ENCODE results near the gene DLG2.
"Not testable (repeated sequence)": the region's sequence is repeated elsewhere in the genome, so short reads cannot be mapped to it uniquely, and the experiment has no call there.

Gene DLG2

GRCh38 chr11:85249482-85249881, 377.7 kb downstream of the DLG2 start:
- in situ Hi-C loops (cut with MboI; ENCODE audit: low sequenced_read_pairs): no loop called here

GRCh38 chr11:85247797-85248196, 379.3 kb downstream of the DLG2 start:
- in situ Hi-C loops (cut with MboI; ENCODE audit: low sequenced_read_pairs): no loop called here

GRCh38 chr11:85238906-85239305, 388.2 kb downstream of the DLG2 start:
- in situ Hi-C loops (cut with MboI; ENCODE audit: low sequenced_read_pairs): no loop called here

- in situ Hi-C loops (cut with MboI; ENCODE audit: low sequenced_read_pairs): not testable (repeated sequence)
Observed at GRCh38 chr11:85238038-85238437, 389.1 kb downstream of the DLG2 start.

GRCh38 chr11:85236211-85236610, 390.9 kb downstream of the DLG2 start:
- in situ Hi-C loops (cut with MboI; ENCODE audit: low sequenced_read_pairs): no loop called here

GRCh38 chr11:85232559-85232958, 394.6 kb downstream of the DLG2 start:
- in situ Hi-C loops (cut with MboI; ENCODE audit: low sequenced_read_pairs): no loop called here

GRCh38 chr11:85231588-85231987, 395.6 kb downstream of the DLG2 start:
- in situ Hi-C loops (cut with MboI; ENCODE audit: low sequenced_read_pairs): no loop called here

GRCh38 chr11:85229723-85230122, 397.4 kb downstream of the DLG2 start:
- in situ Hi-C loops (cut with MboI; ENCODE audit: low sequenced_read_pairs): not testable (repeated sequence)

GRCh38 chr11:85196968-85197367, 430.2 kb downstream of the DLG2 start:
- in situ Hi-C loops (cut with MboI; ENCODE audit: low sequenced_read_pairs): no loop called here

GRCh38 chr11:85195934-85196333, 431.2 kb downstream of the DLG2 start:
- in situ Hi-C loops (cut with MboI; ENCODE audit: low sequenced_read_pairs): no loop called here

GRCh38 chr11:85187992-85188391, 439.2 kb downstream of the DLG2 start:
- in situ Hi-C loops (cut with MboI; ENCODE audit: low sequenced_read_pairs): no loop called here

- in situ Hi-C loops (cut with MboI; ENCODE audit: low sequenced_read_pairs): no loop called here
Observed at GRCh38 chr11:85184721-85185120, 442.4 kb downstream of the DLG2 start.

GRCh38 chr11:85182441-85183387, 444.4 kb downstream of the DLG2 start:
- in situ Hi-C loops (cut with MboI; ENCODE audit: low sequenced_read_pairs): no loop called here

- in situ Hi-C loops (cut with MboI; ENCODE audit: low sequenced_read_pairs): no loop called here
Observed at GRCh38 chr11:85180528-85180927, 446.6 kb downstream of the DLG2 start.

GRCh38 chr11:85171648-85172257, 455.4 kb downstream of the DLG2 start:
- in situ Hi-C loops (cut with MboI; ENCODE audit: low sequenced_read_pairs): no loop called here

GRCh38 chr11:85170184-85170583, 457.0 kb downstream of the DLG2 start:
- in situ Hi-C loops (cut with MboI; ENCODE audit: low sequenced_read_pairs): no loop called here

GRCh38 chr11:85167471-85167870, 459.7 kb downstream of the DLG2 start:
- in situ Hi-C loops (cut with MboI; ENCODE audit: low sequenced_read_pairs): no loop called here

GRCh38 chr11:85167038-85167437, 460.1 kb downstream of the DLG2 start:
- in situ Hi-C loops (cut with MboI; ENCODE audit: low sequenced_read_pairs): no loop called here

- in situ Hi-C loops (cut with MboI; ENCODE audit: low sequenced_read_pairs): no loop called here
Observed at GRCh38 chr11:85165819-85166218, 461.3 kb downstream of the DLG2 start.

GRCh38 chr11:85164743-85165142, 462.4 kb downstream of the DLG2 start:
- in situ Hi-C loops (cut with MboI; ENCODE audit: low sequenced_read_pairs): no loop called here

- in situ Hi-C loops (cut with MboI; ENCODE audit: low sequenced_read_pairs): no loop called here
Observed at GRCh38 chr11:85154294-85154693, 472.9 kb downstream of the DLG2 start.

GRCh38 chr11:85137597-85137996, 489.5 kb downstream of the DLG2 start:
- in situ Hi-C loops (cut with MboI; ENCODE audit: low sequenced_read_pairs): no loop called here

Measured in HL-60/S4 treated with phorbol 12-myristate 13-acetate at 8.2 ng/mL for 4 days and 3 days (cell line).